DOHH2 (cell line): Measurements from ENCODE around the gene MIEN1.

Experiments used
- H3F3A ChIP-seq: fragments of 200-600 bp; sonication (generic), shearing (Covaris generic); 2 replicates; pipeline ENCODE4 v1.6.0; 2016; ENCODE audit warnings: antibody characterized with exemption, mild to moderate bottlenecking; ENCODE audit not compliant: control insufficient read depth, insufficient read depth
- H3K27ac ChIP-seq: fragments of 200-600 bp; sonication (generic); 2 replicates; pipeline ENCODE4 v1.5.1; 2014; ENCODE audit warnings: low read depth, mild to moderate bottlenecking, low read length, moderate library complexity
- H3K27me3 ChIP-seq: fragments of 200-600 bp; sonication (generic); 2 replicates; pipeline ENCODE4 v1.6.1; 2014; ENCODE audit warnings: mild to moderate bottlenecking, low read length, mixed read lengths; ENCODE audit not compliant: control insufficient read depth
- H3K36me3 ChIP-seq: fragments of 200-600 bp; sonication (generic); 2 replicates; pipeline ENCODE4 v1.6.1; 2014; ENCODE audit warnings: mild to moderate bottlenecking, low read length, moderate library complexity, mixed read lengths; ENCODE audit not compliant: control insufficient read depth
- H3K4me1 ChIP-seq: fragments of 200-600 bp; sonication (generic); 2 replicates; pipeline ENCODE4 v1.6.1; 2014; ENCODE audit warnings: mild to moderate bottlenecking, low read length, mixed read lengths; ENCODE audit not compliant: control insufficient read depth
- H3K4me2 ChIP-seq: fragments of 200-600 bp; sonication (generic); 2 replicates; pipeline ENCODE4 v1.6.0; 2014; ENCODE audit warnings: mild to moderate bottlenecking, low read length, moderate library complexity
- H3K4me3 ChIP-seq: fragments of 200-600 bp; sonication (generic); 2 replicates; pipeline ENCODE4 v1.5.1; 2014; ENCODE audit warnings: mild to moderate bottlenecking, low read length, mixed read lengths
- H3K79me2 ChIP-seq: fragments of 200-600 bp; sonication (generic); 2 replicates; pipeline ENCODE4 v1.6.1; 2014; ENCODE audit warnings: mild to moderate bottlenecking, low read length, mixed read lengths; ENCODE audit not compliant: control insufficient read depth
- H3K9me2 ChIP-seq: fragments of 200-600 bp; sonication (generic); replicated peaks from 2 replicates; pipeline ENCODE4 v1.6.1; 2014; ENCODE audit warnings: mild to moderate bottlenecking, low read length, mixed read lengths; ENCODE audit not compliant: control insufficient read depth
- H3K9me3 ChIP-seq: fragments of 200-600 bp; sonication (generic); 2 replicates; pipeline ENCODE4 v1.6.1; 2014; ENCODE audit warnings: antibody characterized with exemption, low read length, mixed read lengths; ENCODE audit not compliant: control insufficient read depth, insufficient read depth
- H4K20me1 ChIP-seq: fragments of 200-600 bp; sonication (generic); 2 replicates; pipeline ENCODE4 v1.6.0; 2014; ENCODE audit warnings: low read depth, mild to moderate bottlenecking, antibody characterized with exemption, low read length, moderate library complexity; ENCODE audit not compliant: control insufficient read depth, insufficient read depth
- CTCF ChIP-seq: fragments of 200-600 bp; sonication (generic); IDR thresholded peaks from one replicate; pipeline ENCODE4 v1.5.1; 2014; ENCODE audit warnings: antibody characterized with exemption, mild to moderate bottlenecking, low read depth, low read length; ENCODE audit not compliant: poor library complexity, severe bottlenecking
- EZH2phosphoT487 ChIP-seq: fragments of 200-600 bp; sonication (generic); IDR thresholded peaks from 2 replicates; pipeline ENCODE4 v1.6.1; 2017; ENCODE audit warnings: borderline replicate concordance, mild to moderate bottlenecking, antibody characterized with exemption, low read length, moderate library complexity, mixed read lengths

The MIEN1 gene

DNA sequence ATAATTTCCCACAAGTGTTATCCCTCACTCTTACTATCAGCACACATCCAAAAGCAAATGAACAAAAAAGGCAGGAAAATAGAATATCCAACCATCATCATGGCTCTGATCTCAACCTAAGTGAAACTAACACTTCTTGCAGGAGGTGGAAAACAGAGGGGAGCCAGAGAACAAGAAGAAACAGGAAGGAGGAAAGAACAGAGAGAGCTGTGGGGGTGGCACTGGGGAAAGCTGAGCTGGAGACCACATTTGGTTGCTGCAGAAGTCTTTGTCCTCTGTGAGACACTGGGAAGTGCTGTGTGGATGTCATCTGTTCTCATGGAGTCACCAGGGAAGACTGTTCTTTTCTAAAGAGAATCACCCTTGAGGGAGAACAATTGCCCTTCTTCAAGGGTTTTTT is 42.1 kb upstream of the MIEN1 start:
- peaks cover 98% of the 10 kb centered on the region for H3K36me3 ChIP-seq
- H3K4me1 ChIP-seq = peaks cover 100% of the 10 kb centered on the region
- no peaks in the 10 kb centered on the region for H4K20me1 ChIP-seq
- H3K9me3 ChIP-seq = no peaks in the 10 kb centered on the region
- peaks cover 53% of the 10 kb centered on the region for H3F3A ChIP-seq
- TF ChIP-seq CTCF = no peak
- TF ChIP-seq EZH2phosphoT487 = no peak
- H3K79me2 ChIP-seq = peaks cover 100% of the 10 kb centered on the region
- H3K27ac ChIP-seq = peak overlapping the region; percentile 89
- peak overlapping the region; percentile 78 for H3K4me3 ChIP-seq
- H3K27me3 ChIP-seq = no peaks in the 10 kb centered on the region
- no peaks in the 10 kb centered on the region for H3K9me2 ChIP-seq
- peak overlapping the region; percentile 94 for H3K4me2 ChIP-seq

DNA sequence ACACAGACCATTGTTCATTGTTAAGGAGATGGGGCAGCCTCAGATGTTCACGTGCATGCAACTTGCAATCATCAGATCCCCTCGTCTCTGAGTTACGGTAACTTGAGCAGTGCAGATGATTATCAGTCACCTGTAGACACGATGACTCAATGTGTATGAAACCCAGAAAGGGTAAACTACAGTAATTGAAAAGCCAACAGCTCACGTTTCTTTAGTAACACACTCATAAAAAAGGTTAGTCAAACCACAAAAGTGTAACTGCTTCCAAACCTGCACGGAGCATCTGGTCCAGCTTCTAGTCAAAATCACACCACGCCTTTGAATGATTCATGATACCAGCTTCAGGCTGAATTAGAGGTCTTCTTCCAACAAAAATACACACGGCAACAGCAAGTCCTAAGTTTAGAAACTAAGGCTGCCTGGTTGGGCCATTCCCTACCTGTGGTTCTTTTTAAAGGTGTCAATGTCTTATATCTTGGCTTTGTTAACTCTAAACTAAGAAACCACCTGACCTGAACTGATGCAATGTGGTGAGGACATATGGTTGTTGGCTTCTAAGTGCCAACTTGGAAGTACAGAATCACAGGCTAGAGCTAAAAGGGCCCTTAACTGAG is 39.7 kb upstream of the MIEN1 start:
- peak overlapping the region; percentile 94 for H3K4me2 ChIP-seq
- no peak for TF ChIP-seq CTCF
- no peaks in the 10 kb centered on the region for H3K27me3 ChIP-seq
- no peaks in the 10 kb centered on the region for H3K9me3 ChIP-seq
- H3F3A ChIP-seq = peaks cover 39% of the 10 kb centered on the region
- H3K4me1 ChIP-seq = peaks cover 100% of the 10 kb centered on the region
- H4K20me1 ChIP-seq = no peaks in the 10 kb centered on the region
- peak overlapping the region; percentile 89 for H3K27ac ChIP-seq
- H3K4me3 ChIP-seq = peak overlapping the region; percentile 78
- H3K36me3 ChIP-seq = peaks cover 100% of the 10 kb centered on the region
- H3K79me2 ChIP-seq = peaks cover 100% of the 10 kb centered on the region
- H3K9me2 ChIP-seq = no peaks in the 10 kb centered on the region

- no peaks in the 10 kb centered on the region for H4K20me1 ChIP-seq
- peaks cover 98% of the 10 kb centered on the region for H3K79me2 ChIP-seq
- TF ChIP-seq EZH2phosphoT487 (no peak), CTCF (no peak)
- H3K4me2 ChIP-seq = no peak overlapping the region
- H3K27ac ChIP-seq = peak overlapping the region; percentile 89
- no peaks in the 10 kb centered on the region for H3K9me2 ChIP-seq
- H3K27me3 ChIP-seq = no peaks in the 10 kb centered on the region
- no peak overlapping the region for H3K4me3 ChIP-seq
- H3K4me1 ChIP-seq = peaks cover 99% of the 10 kb centered on the region
- no peaks in the 10 kb centered on the region for H3K9me3 ChIP-seq
- H3F3A ChIP-seq = peaks cover 28% of the 10 kb centered on the region
- peaks cover 99% of the 10 kb centered on the region for H3K36me3 ChIP-seq
Measured at GRCh38 chr17:39767147-39767546, 36.8 kb upstream of the MIEN1 start.
